Adrenal gland (tissue), 5 donors: ENCODE results near the gene APBA2.

Experiments
- CTCF ChIP-seq, 6 experiments: fragments of 450-650 bp in 4 of 6; fragments of 200-600 bp in 2 of 6; sonication (generic) in 1 of 6; IDR thresholded peaks; 1 replicate in 5 of 6; 2 replicates in 1 of 6; pipeline versions ENCODE4 v1.5.1 to v1.8.0; 2016 to 2021; ENCODE audit warnings: antibody characterized with exemption in 6 of 6, mild to moderate bottlenecking in 2 of 6, moderate library complexity in 1 of 6
- POLR2A ChIP-seq, 2 donors: fragments of 450-650 bp; IDR thresholded peaks; one replicate each; pipeline ENCODE4 v1.6.1; 2017; ENCODE audit warnings: antibody characterized with exemption in 2 of 2, mild to moderate bottlenecking in 2 of 2, moderate library complexity in 1 of 2
- donor health status: DM: no; HTN: no; CAD: no.

GRCh38 chr15:28888900-28889299 is 3.1 kb downstream of the APBA2 start:
- TF ChIP-seq CTCF (IDR thresholded peaks at IDR 0.05) = no peak
- no peak for TF ChIP-seq POLR2A (IDR thresholded peaks at IDR 0.05)
